Measurements from ENCODE around the gene CD302.

DNA sequence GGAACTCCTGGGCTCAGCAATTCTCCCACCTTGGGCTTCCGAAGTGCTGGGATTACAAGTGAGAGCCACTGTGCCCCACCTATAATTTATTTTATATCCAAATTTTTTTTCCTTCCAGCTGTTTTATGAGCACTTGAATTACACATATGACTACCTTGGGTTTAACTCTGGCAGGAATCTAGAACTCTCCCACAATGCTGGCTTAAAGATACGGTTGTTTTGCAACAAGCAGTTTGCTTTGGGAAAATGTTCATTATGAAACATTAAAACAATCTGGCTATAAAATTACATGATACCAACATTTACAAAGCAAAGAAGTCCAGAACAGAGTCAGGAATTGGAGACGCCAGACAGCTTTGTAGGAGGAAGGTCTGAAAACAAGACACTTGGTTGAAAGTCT lies 12.8 kb downstream of the CD302 start:
- TF ChIP-seq, protein P1, sequence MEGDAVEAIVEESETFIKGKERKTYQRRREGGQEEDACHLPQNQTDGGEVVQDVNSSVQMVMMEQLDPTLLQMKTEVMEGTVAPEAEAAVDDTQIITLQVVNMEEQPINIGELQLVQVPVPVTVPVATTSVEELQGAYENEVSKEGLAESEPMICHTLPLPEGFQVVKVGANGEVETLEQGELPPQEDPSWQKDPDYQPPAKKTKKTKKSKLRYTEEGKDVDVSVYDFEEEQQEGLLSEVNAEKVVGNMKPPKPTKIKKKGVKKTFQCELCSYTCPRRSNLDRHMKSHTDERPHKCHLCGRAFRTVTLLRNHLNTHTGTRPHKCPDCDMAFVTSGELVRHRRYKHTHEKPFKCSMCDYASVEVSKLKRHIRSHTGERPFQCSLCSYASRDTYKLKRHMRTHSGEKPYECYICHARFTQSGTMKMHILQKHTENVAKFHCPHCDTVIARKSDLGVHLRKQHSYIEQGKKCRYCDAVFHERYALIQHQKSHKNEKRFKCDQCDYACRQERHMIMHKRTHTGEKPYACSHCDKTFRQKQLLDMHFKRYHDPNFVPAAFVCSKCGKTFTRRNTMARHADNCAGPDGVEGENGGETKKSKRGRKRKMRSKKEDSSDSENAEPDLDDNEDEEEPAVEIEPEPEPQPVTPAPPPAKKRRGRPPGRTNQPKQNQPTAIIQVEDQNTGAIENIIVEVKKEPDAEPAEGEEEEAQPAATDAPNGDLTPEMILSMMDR (IDR thresholded peaks at IDR 0.05): no peak
- no peak for TF ChIP-seq EZH2 (IDR thresholded peaks at IDR 0.05; ENCODE audit: borderline replicate concordance, insufficient read depth, low read depth, low read length, poor library complexity, severe bottlenecking)
